GM23338 (cell line): Measurements from ENCODE around the gene CNTNAP5. TPM values are rescaled to one million over a fixed set of nuclear protein-coding genes. Genes with fewer than 3 reads are reported as not detected.

Experiments used
- ATAC-seq: fragments of 200-7000 bp; cut with Tn5 transposase; 3 replicates; pipeline ENCODE4 v1.9.1; 2020
- DNase-seq: peaks from one replicate; pipeline ENCODE4 v3.0.0-alpha.2; 2015; ENCODE audit warnings: low spot score
- H2AFZ ChIP-seq: fragments of 200-600 bp; sonication (generic); 2 replicates; pipeline ENCODE4 v1.8.0; 2016; ENCODE audit warnings: antibody characterized with exemption, mild to moderate bottlenecking, moderate library complexity
- H3F3A ChIP-seq: fragments of 200-600 bp; sonication (generic); replicated peaks from 2 replicates; pipeline ENCODE4 v1.8.0; 2017; ENCODE audit warnings: antibody characterized with exemption, mixed run types, low read depth
- H3K27ac ChIP-seq: fragments of 200-600 bp; sonication (generic); 2 replicates; pipeline ENCODE4 v1.6.1; 2016; ENCODE audit warnings: low read depth
- H3K27me3 ChIP-seq: fragments of 200-600 bp; sonication (generic); 2 replicates; pipeline ENCODE4 v1.8.0; 2016; ENCODE audit warnings: mild to moderate bottlenecking, mixed run types, moderate library complexity; ENCODE audit not compliant: insufficient read depth
- H3K36me3 ChIP-seq: fragments of 200-600 bp; sonication (generic); 2 replicates; pipeline ENCODE4 v1.8.0; 2016; ENCODE audit warnings: mild to moderate bottlenecking; ENCODE audit not compliant: insufficient read depth
- H3K4me1 ChIP-seq: fragments of 200-600 bp; sonication (generic); 2 replicates; pipeline ENCODE4 v1.8.0; 2016; ENCODE audit warnings: mild to moderate bottlenecking, moderate library complexity; ENCODE audit not compliant: insufficient read depth
- H3K4me2 ChIP-seq: fragments of 200-600 bp; sonication (generic); 2 replicates; pipeline ENCODE4 v1.7.1; 2017; ENCODE audit warnings: mixed run types
- H3K4me3 ChIP-seq: fragments of 200-600 bp; sonication (generic); 2 replicates; pipeline ENCODE4 v1.6.1; 2016; ENCODE audit warnings: mixed run types
- H3K79me2 ChIP-seq: fragments of 200-600 bp; sonication (generic); replicated peaks from 2 replicates; pipeline ENCODE4 v1.8.0; 2017; ENCODE audit warnings: mild to moderate bottlenecking; ENCODE audit not compliant: insufficient read depth
- H3K9me2 ChIP-seq: fragments of 200-600 bp; sonication (generic); 2 replicates; pipeline ENCODE4 v1.8.0; 2017; ENCODE audit not compliant: insufficient read depth
- H4K20me1 ChIP-seq: fragments of 200-600 bp; sonication (generic); replicated peaks from 2 replicates; pipeline ENCODE4 v1.8.0; 2017; ENCODE audit warnings: mild to moderate bottlenecking; ENCODE audit not compliant: insufficient read depth
- H3K27ac Mint-ChIP-seq: 2 replicates; pipeline ENCODE4 v1.8.0; 2020; ENCODE audit warnings: inconsistent platforms, mild to moderate bottlenecking, moderate library complexity, mixed read lengths
- H3K27me3 Mint-ChIP-seq: 3 replicates; pipeline ENCODE4 v1.8.0; 2022; ENCODE audit warnings: low read depth, mild to moderate bottlenecking, moderate library complexity, mixed read lengths, inconsistent platforms; ENCODE audit not compliant: insufficient read depth, poor library complexity
- H3K36me3 Mint-ChIP-seq: 3 replicates; pipeline ENCODE4 v1.8.0; 2021; ENCODE audit warnings: low read depth, mild to moderate bottlenecking, inconsistent platforms, moderate library complexity, mixed read lengths
- H3K4me1 Mint-ChIP-seq: 3 replicates; pipeline ENCODE4 v1.8.0; 2020; ENCODE audit warnings: mild to moderate bottlenecking, inconsistent platforms, mixed read lengths
- H3K4me3 Mint-ChIP-seq: 3 replicates; pipeline ENCODE4 v1.8.0; 2021; ENCODE audit warnings: moderate library complexity, mild to moderate bottlenecking, inconsistent platforms, mixed read lengths
- H3K9me3 Mint-ChIP-seq: 3 replicates; pipeline ENCODE4 v1.8.0; 2020; ENCODE audit warnings: moderate library complexity, mild to moderate bottlenecking, inconsistent platforms, mixed read lengths
- CREB1 ChIP-seq: fragments of 250-450 bp; sonication (Bioruptor Pico); IDR thresholded peaks from 2 replicates; pipeline ENCODE4 v1.5.0; 2020; ENCODE audit warnings: low read depth, mild to moderate bottlenecking, moderate library complexity
- EZH2 ChIP-seq: fragments of 200-600 bp; sonication (generic); IDR thresholded peaks from one replicate; pipeline ENCODE4 v1.8.0; 2017; ENCODE audit warnings: antibody characterized with exemption, mild to moderate bottlenecking, low read depth; ENCODE audit not compliant: unreplicated experiment
- EZH2phosphoT487 ChIP-seq: fragments of 200-600 bp; sonication (generic); IDR thresholded peaks from one replicate; pipeline ENCODE4 v1.8.1; 2018; ENCODE audit warnings: antibody characterized with exemption; ENCODE audit not compliant: unreplicated experiment
- JUNB ChIP-seq: IDR thresholded peaks from one replicate; pipeline ENCODE4 v1.6.1; 2016; ENCODE audit warnings: antibody characterized with exemption; ENCODE audit not compliant: unreplicated experiment
- NANOG ChIP-seq: IDR thresholded peaks from 2 replicates; pipeline ENCODE4 v1.6.1; 2016; ENCODE audit warnings: antibody characterized with exemption, borderline replicate concordance
- POLR2AphosphoS5 ChIP-seq: IDR thresholded peaks from 2 replicates; pipeline ENCODE4 v1.6.1; 2016; ENCODE audit warnings: antibody characterized with exemption, low read depth
- STAT1 ChIP-seq: IDR thresholded peaks from one replicate; pipeline ENCODE4 v1.6.1; 2016; ENCODE audit warnings: antibody characterized with exemption; ENCODE audit not compliant: unreplicated experiment
- ZNF114 ChIP-seq: fragments of 250-450 bp; sonication (Bioruptor Pico); IDR thresholded peaks from 2 replicates; pipeline ENCODE4 v1.5.0; 2020; ENCODE audit warnings: mild to moderate bottlenecking, moderate library complexity
- ZNF331 ChIP-seq: fragments of 250-450 bp; sonication (Bioruptor Pico); IDR thresholded peaks from 2 replicates; pipeline ENCODE4 v1.5.0; 2020; ENCODE audit warnings: low read depth, mild to moderate bottlenecking, moderate library complexity
- polyA plus RNA-seq: library from polyadenylated mRNA; unstranded; fragments of >200 nt; fragmentation: Nextera tagmentation; extraction: Ambion mirVana; gene quantifications from 2 replicates; pipeline ENCODE4 v1.2.1, GENCODE V29; 2016
- total RNA-seq: library from RNA; depleted of rRNA; stranded (reverse); fragments of >200 nt; shearing (Covaris generic); gene quantifications from 2 replicates; pipeline ENCODE4 v1.2.3, GENCODE V29; 2014
- TF ChIP-seq, protein P1 (sequence below), 2 experiments: fragments of 200-600 bp in 1 of 2; sonication (generic) in 1 of 2; conservative IDR thresholded peaks; 2 replicates each; pipeline versions ENCODE4 v1.5.1 to v1.6.1; 2016 to 2017; ENCODE audit warnings: antibody characterized with exemption in 2 of 2, low read depth in 2 of 2, mild to moderate bottlenecking in 2 of 2, moderate library complexity in 1 of 2
- TF ChIP-seq, protein P2 (sequence below): IDR thresholded peaks from one replicate; pipeline ENCODE4 v1.6.1; 2018; ENCODE audit warnings: antibody characterized with exemption; ENCODE audit not compliant: unreplicated experiment
- TF ChIP-seq, protein P3 (sequence below): fragments of 250-450 bp; sonication (Bioruptor Pico); IDR thresholded peaks from 2 replicates; pipeline ENCODE4 v1.5.0; 2020; ENCODE audit warnings: mild to moderate bottlenecking, moderate library complexity
- TF ChIP-seq, protein P4 (sequence below): IDR thresholded peaks from 2 replicates; pipeline ENCODE4 v1.6.1; 2016; ENCODE audit warnings: antibody characterized with exemption

The CNTNAP5 gene
- total and polyA plus RNA-seq, 2 experiments from 2014 or later: 0.49 to 0.50 TPM

DNA sequence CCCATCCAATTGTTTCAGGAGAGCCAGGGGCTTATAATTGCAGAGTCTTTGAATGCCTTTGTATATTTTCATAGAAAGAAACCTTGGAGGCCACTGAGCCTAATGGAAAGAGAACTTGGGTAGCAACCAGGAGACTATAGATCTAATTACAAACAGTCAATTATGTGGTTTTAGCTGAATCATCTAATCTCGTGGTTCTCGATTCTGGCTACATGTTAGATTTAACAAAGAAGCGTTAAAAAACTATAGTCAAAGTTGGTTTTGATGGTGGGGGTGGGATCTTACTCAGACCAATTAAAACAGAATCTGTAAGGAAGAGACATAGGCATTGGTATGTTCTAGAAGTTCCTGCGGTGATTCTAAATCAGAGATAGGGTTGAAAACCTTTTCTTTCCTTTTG is 344.1 kb downstream of the CNTNAP5 start:
- Histone ChIP-seq H3K4me2 (no peak overlapping the region), H3F3A (no peaks in the 10 kb centered on the region), H3K36me3 (no peaks in the 10 kb centered on the region), H3K27ac (no peak overlapping the region), H3K27me3 (no peaks in the 10 kb centered on the region), H3K79me2 (no peaks in the 10 kb centered on the region), H3K9me2 (peaks cover 6% of the 10 kb centered on the region; the same call in 1 of the 2 replicates), H4K20me1 (no peaks in the 10 kb centered on the region), H3K4me1 (no peaks in the 10 kb centered on the region), H2AFZ (no peak overlapping the region), H3K4me3 (no peak overlapping the region)
- H3K36me3 Mint-ChIP-seq: no peaks in the 10 kb centered on the region
- TF ChIP-seq, protein P1, sequence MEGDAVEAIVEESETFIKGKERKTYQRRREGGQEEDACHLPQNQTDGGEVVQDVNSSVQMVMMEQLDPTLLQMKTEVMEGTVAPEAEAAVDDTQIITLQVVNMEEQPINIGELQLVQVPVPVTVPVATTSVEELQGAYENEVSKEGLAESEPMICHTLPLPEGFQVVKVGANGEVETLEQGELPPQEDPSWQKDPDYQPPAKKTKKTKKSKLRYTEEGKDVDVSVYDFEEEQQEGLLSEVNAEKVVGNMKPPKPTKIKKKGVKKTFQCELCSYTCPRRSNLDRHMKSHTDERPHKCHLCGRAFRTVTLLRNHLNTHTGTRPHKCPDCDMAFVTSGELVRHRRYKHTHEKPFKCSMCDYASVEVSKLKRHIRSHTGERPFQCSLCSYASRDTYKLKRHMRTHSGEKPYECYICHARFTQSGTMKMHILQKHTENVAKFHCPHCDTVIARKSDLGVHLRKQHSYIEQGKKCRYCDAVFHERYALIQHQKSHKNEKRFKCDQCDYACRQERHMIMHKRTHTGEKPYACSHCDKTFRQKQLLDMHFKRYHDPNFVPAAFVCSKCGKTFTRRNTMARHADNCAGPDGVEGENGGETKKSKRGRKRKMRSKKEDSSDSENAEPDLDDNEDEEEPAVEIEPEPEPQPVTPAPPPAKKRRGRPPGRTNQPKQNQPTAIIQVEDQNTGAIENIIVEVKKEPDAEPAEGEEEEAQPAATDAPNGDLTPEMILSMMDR (conservative IDR thresholded peaks at IDR 0.05; ENCODE audit: low read depth in 2 of 2): no peak
- no peak for TF ChIP-seq EZH2
- TF ChIP-seq ZNF331: no peak
- TF ChIP-seq, protein P2, sequence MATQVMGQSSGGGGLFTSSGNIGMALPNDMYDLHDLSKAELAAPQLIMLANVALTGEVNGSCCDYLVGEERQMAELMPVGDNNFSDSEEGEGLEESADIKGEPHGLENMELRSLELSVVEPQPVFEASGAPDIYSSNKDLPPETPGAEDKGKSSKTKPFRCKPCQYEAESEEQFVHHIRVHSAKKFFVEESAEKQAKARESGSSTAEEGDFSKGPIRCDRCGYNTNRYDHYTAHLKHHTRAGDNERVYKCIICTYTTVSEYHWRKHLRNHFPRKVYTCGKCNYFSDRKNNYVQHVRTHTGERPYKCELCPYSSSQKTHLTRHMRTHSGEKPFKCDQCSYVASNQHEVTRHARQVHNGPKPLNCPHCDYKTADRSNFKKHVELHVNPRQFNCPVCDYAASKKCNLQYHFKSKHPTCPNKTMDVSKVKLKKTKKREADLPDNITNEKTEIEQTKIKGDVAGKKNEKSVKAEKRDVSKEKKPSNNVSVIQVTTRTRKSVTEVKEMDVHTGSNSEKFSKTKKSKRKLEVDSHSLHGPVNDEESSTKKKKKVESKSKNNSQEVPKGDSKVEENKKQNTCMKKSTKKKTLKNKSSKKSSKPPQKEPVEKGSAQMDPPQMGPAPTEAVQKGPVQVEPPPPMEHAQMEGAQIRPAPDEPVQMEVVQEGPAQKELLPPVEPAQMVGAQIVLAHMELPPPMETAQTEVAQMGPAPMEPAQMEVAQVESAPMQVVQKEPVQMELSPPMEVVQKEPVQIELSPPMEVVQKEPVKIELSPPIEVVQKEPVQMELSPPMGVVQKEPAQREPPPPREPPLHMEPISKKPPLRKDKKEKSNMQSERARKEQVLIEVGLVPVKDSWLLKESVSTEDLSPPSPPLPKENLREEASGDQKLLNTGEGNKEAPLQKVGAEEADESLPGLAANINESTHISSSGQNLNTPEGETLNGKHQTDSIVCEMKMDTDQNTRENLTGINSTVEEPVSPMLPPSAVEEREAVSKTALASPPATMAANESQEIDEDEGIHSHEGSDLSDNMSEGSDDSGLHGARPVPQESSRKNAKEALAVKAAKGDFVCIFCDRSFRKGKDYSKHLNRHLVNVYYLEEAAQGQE: no peak
- TF ChIP-seq ZNF114: no peak
- TF ChIP-seq STAT1: no peak
- TF ChIP-seq, protein P3, sequence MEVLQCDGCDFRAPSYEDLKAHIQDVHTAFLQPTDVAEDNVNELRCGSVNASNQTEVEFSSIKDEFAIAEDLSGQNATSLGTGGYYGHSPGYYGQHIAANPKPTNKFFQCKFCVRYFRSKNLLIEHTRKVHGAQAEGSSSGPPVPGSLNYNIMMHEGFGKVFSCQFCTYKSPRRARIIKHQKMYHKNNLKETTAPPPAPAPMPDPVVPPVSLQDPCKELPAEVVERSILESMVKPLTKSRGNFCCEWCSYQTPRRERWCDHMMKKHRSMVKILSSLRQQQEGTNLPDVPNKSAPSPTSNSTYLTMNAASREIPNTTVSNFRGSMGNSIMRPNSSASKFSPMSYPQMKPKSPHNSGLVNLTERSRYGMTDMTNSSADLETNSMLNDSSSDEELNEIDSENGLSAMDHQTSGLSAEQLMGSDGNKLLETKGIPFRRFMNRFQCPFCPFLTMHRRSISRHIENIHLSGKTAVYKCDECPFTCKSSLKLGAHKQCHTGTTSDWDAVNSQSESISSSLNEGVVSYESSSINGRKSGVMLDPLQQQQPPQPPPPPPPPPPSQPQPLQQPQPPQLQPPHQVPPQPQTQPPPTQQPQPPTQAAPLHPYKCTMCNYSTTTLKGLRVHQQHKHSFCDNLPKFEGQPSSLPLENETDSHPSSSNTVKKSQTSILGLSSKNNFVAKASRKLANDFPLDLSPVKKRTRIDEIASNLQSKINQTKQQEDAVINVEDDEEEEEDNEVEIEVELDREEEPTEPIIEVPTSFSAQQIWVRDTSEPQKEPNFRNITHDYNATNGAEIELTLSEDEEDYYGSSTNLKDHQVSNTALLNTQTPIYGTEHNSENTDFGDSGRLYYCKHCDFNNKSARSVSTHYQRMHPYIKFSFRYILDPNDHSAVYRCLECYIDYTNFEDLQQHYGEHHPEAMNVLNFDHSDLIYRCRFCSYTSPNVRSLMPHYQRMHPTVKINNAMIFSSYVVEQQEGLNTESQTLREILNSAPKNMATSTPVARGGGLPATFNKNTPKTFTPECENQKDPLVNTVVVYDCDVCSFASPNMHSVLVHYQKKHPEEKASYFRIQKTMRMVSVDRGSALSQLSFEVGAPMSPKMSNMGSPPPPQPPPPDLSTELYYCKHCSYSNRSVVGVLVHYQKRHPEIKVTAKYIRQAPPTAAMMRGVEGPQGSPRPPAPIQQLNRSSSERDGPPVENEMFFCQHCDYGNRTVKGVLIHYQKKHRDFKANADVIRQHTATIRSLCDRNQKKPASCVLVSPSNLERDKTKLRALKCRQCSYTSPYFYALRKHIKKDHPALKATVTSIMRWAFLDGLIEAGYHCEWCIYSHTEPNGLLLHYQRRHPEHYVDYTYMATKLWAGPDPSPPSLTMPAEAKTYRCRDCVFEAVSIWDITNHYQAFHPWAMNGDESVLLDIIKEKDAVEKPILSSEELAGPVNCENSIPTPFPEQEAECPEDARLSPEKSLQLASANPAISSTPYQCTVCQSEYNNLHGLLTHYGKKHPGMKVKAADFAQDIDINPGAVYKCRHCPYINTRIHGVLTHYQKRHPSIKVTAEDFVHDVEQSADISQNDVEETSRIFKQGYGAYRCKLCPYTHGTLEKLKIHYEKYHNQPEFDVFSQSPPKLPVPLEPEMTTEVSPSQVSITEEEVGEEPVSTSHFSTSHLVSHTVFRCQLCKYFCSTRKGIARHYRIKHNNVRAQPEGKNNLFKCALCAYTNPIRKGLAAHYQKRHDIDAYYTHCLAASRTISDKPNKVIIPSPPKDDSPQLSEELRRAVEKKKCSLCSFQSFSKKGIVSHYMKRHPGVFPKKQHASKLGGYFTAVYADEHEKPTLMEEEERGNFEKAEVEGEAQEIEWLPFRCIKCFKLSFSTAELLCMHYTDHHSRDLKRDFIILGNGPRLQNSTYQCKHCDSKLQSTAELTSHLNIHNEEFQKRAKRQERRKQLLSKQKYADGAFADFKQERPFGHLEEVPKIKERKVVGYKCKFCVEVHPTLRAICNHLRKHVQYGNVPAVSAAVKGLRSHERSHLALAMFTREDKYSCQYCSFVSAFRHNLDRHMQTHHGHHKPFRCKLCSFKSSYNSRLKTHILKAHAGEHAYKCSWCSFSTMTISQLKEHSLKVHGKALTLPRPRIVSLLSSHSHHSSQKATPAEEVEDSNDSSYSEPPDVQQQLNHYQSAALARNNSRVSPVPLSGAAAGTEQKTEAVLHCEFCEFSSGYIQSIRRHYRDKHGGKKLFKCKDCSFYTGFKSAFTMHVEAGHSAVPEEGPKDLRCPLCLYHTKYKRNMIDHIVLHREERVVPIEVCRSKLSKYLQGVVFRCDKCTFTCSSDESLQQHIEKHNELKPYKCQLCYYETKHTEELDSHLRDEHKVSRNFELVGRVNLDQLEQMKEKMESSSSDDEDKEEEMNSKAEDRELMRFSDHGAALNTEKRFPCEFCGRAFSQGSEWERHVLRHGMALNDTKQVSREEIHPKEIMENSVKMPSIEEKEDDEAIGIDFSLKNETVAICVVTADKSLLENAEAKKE (CRISPR knock-in tag): no peak
- no peak for TF ChIP-seq POLR2AphosphoS5
- TF ChIP-seq, protein P4, sequence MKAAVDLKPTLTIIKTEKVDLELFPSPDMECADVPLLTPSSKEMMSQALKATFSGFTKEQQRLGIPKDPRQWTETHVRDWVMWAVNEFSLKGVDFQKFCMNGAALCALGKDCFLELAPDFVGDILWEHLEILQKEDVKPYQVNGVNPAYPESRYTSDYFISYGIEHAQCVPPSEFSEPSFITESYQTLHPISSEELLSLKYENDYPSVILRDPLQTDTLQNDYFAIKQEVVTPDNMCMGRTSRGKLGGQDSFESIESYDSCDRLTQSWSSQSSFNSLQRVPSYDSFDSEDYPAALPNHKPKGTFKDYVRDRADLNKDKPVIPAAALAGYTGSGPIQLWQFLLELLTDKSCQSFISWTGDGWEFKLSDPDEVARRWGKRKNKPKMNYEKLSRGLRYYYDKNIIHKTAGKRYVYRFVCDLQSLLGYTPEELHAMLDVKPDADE: no peak
- TF ChIP-seq NANOG: no peak
- TF ChIP-seq JUNB: no peak
- TF ChIP-seq CREB1 (CRISPR knock-in tag): no peak
- TF ChIP-seq EZH2phosphoT487: no peak
- H3K4me1 Mint-ChIP-seq: no peaks in the 10 kb centered on the region
- no peaks in the 10 kb centered on the region for H3K27me3 Mint-ChIP-seq
- ATAC-seq: no peak
- no peak overlapping the region for H3K4me3 Mint-ChIP-seq
- no peak overlapping the region for H3K27ac Mint-ChIP-seq
- H3K9me3 Mint-ChIP-seq: no peaks in the 10 kb centered on the region
- DNase-seq: no peak
